GM18519 (cell line): ENCODE data around the gene DUSP28.

Source experiments
- ATAC-seq: cut with Tn5 transposase; IDR thresholded peaks from one replicate; pipeline ENCODE4 v1.9.1; 2021; ENCODE audit warnings: mild to moderate bottlenecking, moderate library complexity; ENCODE audit not compliant: unreplicated experiment, low FRiP score

The DUSP28 gene

GRCh38 chr2:240571314-240571973 is 11.3 kb downstream of the DUSP28 start:
- no peak for ATAC-seq

GRCh38 chr2:240572141-240573031 is 12.2 kb downstream of the DUSP28 start:
- no peak for ATAC-seq

GRCh38 chr2:240573071-240573515 is 12.9 kb downstream of the DUSP28 start:
- no peak for ATAC-seq

- ATAC-seq, result no peak
These were observed 13.6 kb downstream of the DUSP28 start for GRCh38 chr2:240573516-240574385.

GRCh38 chr2:240574386-240575100 is 14.4 kb downstream of the DUSP28 start:
- ATAC-seq, result no peak

- ATAC-seq, result no peak
These were observed 15.2 kb downstream of the DUSP28 start for GRCh38 chr2:240575101-240575965.

GRCh38 chr2:240576036-240576435 is 15.9 kb downstream of the DUSP28 start:
- ATAC-seq, result no peak

- no peak for ATAC-seq
These were observed 16.5 kb downstream of the DUSP28 start for GRCh38 chr2:240576436-240577205.

- ATAC-seq, result no peak
These were observed 17.3 kb downstream of the DUSP28 start for GRCh38 chr2:240577281-240578109.

GRCh38 chr2:240578110-240578450 is 17.9 kb downstream of the DUSP28 start:
- ATAC-seq, result no peak

GRCh38 chr2:240578488-240578887 is 18.3 kb downstream of the DUSP28 start:
- ATAC-seq, result no peak

GRCh38 chr2:240579071-240579762 is 19.1 kb downstream of the DUSP28 start:
- ATAC-seq, result no peak

- no peak for ATAC-seq
These were observed 19.8 kb downstream of the DUSP28 start for GRCh38 chr2:240579771-240580614.

GRCh38 chr2:240581811-240582210 is 21.7 kb downstream of the DUSP28 start:
- ATAC-seq, result no peak

GRCh38 chr2:240582781-240583180 is 22.6 kb downstream of the DUSP28 start:
- ATAC-seq, result no peak

- ATAC-seq, result no peak
These were observed 23.6 kb downstream of the DUSP28 start for GRCh38 chr2:240583774-240584173.
